Left ventricle myocardium inferior (tissue), 1 donor: ENCODE measurements around the gene METAP2. TPM values are rescaled to one million over a fixed set of nuclear protein-coding genes. Genes with fewer than 3 reads are reported as not detected.

Experiments used
- DNase-seq: peaks from one replicate; pipeline ENCODE4 v3.0.0-alpha.2; 2020
- H3K27ac ChIP-seq: fragments of 200-600 bp; replicated peaks from 2 replicates; pipeline ENCODE4 v1.8.0; 2021
- H3K27me3 ChIP-seq: fragments of 200-600 bp; 2 replicates; pipeline ENCODE4 v1.8.0; 2021; ENCODE audit warnings: low read depth
- H3K36me3 ChIP-seq: fragments of 200-600 bp; 2 replicates; pipeline ENCODE4 v1.8.0; 2021
- H3K4me1 ChIP-seq: fragments of 200-600 bp; 2 replicates; pipeline ENCODE4 v1.8.0; 2021
- H3K4me3 ChIP-seq: fragments of 200-600 bp; 2 replicates; pipeline ENCODE4 v1.8.0; 2021; ENCODE audit warnings: mild to moderate bottlenecking, moderate library complexity
- H3K9me3 ChIP-seq: fragments of 200-600 bp; replicated peaks from 2 replicates; pipeline ENCODE4 v1.8.0; 2021
- CTCF ChIP-seq: fragments of 200-600 bp; IDR thresholded peaks from 2 replicates; pipeline ENCODE4 v1.8.0; 2021; ENCODE audit warnings: antibody characterized with exemption, mild to moderate bottlenecking, borderline replicate concordance
- intact Hi-C: fragments of 100-400 bp; cut with micrococcal nuclease; formaldehyde crosslinking; loops from one replicate; pipeline ENCODE4 v1.11.0; 2022
- total RNA-seq: library from RNA; stranded (reverse); fragmentation: NEBNext Ultra II Directional; extraction: Animal tissue kit (Norgen Biotek cat#: 25700); gene quantifications from one replicate; pipeline ENCODE4 v1.2.1, GENCODE V29; 2021
- donor health status: DM: no; HTN: yes; CAD: no; lungs with severe emphysema.

METAP2 gene
- total RNA-seq, 1 donor from 2014 or later, result 50.6 TPM

- intact Hi-C loops, result no loop called here
- DNase-seq, result no peak
- Histone ChIP-seq H3K27me3 (peaks cover 14% of the 10 kb centered on the region), H3K9me3 (peaks cover 7% of the 10 kb centered on the region), H3K4me1 (peaks cover 19% of the 10 kb centered on the region), H3K27ac (no peak overlapping the region), H3K4me3 (no peak overlapping the region), H3K36me3 (no peaks in the 10 kb centered on the region)
- no peak for TF ChIP-seq CTCF
These were observed 72.5 kb downstream of the METAP2 start for GRCh38 chr12:95546491-95546813.

GRCh38 chr12:95547522-95548055 lies 73.6 kb downstream of the METAP2 start:
- Histone ChIP-seq H3K4me1 (peaks cover 19% of the 10 kb centered on the region), H3K4me3 (peak overlapping the region; percentile 92), H3K36me3 (no peaks in the 10 kb centered on the region), H3K9me3 (peaks cover 7% of the 10 kb centered on the region), H3K27me3 (peaks cover 14% of the 10 kb centered on the region), H3K27ac (peak overlapping the region; percentile 64)
- intact Hi-C loops, result no loop called here
- TF ChIP-seq CTCF, result no peak
- no peak for DNase-seq

- Histone ChIP-seq H3K4me3 (peak overlapping the region; percentile 92), H3K4me1 (peaks cover 19% of the 10 kb centered on the region), H3K9me3 (peaks cover 7% of the 10 kb centered on the region), H3K27me3 (peaks cover 14% of the 10 kb centered on the region), H3K27ac (peak overlapping the region; percentile 64), H3K36me3 (no peaks in the 10 kb centered on the region)
- no peak for TF ChIP-seq CTCF
- intact Hi-C loops, result no loop called here
- DNase-seq, result peak; percentile 18
These were observed 74.1 kb downstream of the METAP2 start for GRCh38 chr12:95548056-95548538.

- Histone ChIP-seq H3K27ac (peak overlapping the region; percentile 64), H3K4me1 (peaks cover 19% of the 10 kb centered on the region), H3K9me3 (peaks cover 7% of the 10 kb centered on the region), H3K36me3 (no peaks in the 10 kb centered on the region), H3K4me3 (peak overlapping the region; percentile 92), H3K27me3 (peaks cover 14% of the 10 kb centered on the region)
- intact Hi-C loops, result no loop called here
- TF ChIP-seq CTCF, result no peak
- peak; percentile 64 for DNase-seq
These were observed 74.8 kb downstream of the METAP2 start for GRCh38 chr12:95548539-95549391.

GRCh38 chr12:95549392-95550084 lies 75.6 kb downstream of the METAP2 start:
- Histone ChIP-seq H3K27me3 (peaks cover 14% of the 10 kb centered on the region), H3K9me3 (peaks cover 7% of the 10 kb centered on the region), H3K4me3 (peak overlapping the region; percentile 92), H3K27ac (no peak overlapping the region), H3K4me1 (peaks cover 19% of the 10 kb centered on the region), H3K36me3 (no peaks in the 10 kb centered on the region)
- intact Hi-C loops, result no loop called here
- no peak for TF ChIP-seq CTCF
- DNase-seq, result no peak
